Sigmoid colon (tissue), 4 donors: ENCODE results near the gene TTLL3.

Experiments used
- CTCF ChIP-seq, 4 experiments: fragments of 450-650 bp in 3 of 4; fragments of 200-600 bp in 1 of 4; IDR thresholded peaks; one replicate each; pipeline ENCODE4 v1.5.1; 2016 to 2019; ENCODE audit warnings: antibody characterized with exemption in 4 of 4, mild to moderate bottlenecking in 3 of 4, moderate library complexity in 2 of 4
- POLR2AphosphoS5 ChIP-seq, 4 donors: sonication (generic); formaldehyde crosslinking; IDR thresholded peaks; one replicate each; pipeline ENCODE4 v1.6.1; 2017; ENCODE audit warnings: antibody characterized with exemption in 4 of 4

- TF ChIP-seq POLR2AphosphoS5 (IDR thresholded peaks at IDR 0.05) (no peak), CTCF (IDR thresholded peaks at IDR 0.05) (no peak)
These were observed 10.5 kb downstream of the TTLL3 start for GRCh38 chr3:9820543-9820942.
